SHP77 treated with DMSO at 0.1 percent for 48 hours (cell line): ENCODE data around the gene TM9SF4.

Experiments used
- DNase-seq: peaks from one replicate; lab custom pipeline; 2025; lab: John Stamatoyannopoulos, UW

The TM9SF4 gene

GRCh38 chr20:32128167-32128566 lies 18.7 kb downstream of the TM9SF4 start:
- no peak for DNase-seq

- no peak for DNase-seq
Observed at GRCh38 chr20:32129863-32130262, 20.3 kb downstream of the TM9SF4 start.

GRCh38 chr20:32130352-32130751 lies 20.8 kb downstream of the TM9SF4 start:
- no peak for DNase-seq

GRCh38 chr20:32130965-32131364 lies 21.5 kb downstream of the TM9SF4 start:
- DNase-seq = no peak

GRCh38 chr20:32132911-32133549 lies 23.5 kb downstream of the TM9SF4 start:
- DNase-seq = no peak

- no peak for DNase-seq
Observed at GRCh38 chr20:32134026-32134425, 24.5 kb downstream of the TM9SF4 start.

GRCh38 chr20:32135983-32136515 lies 26.5 kb downstream of the TM9SF4 start:
- no peak for DNase-seq

GRCh38 chr20:32138921-32139320 lies 29.4 kb downstream of the TM9SF4 start:
- DNase-seq = no peak

GRCh38 chr20:32139947-32140346 lies 30.4 kb downstream of the TM9SF4 start:
- no peak for DNase-seq

GRCh38 chr20:32140603-32141002 lies 31.1 kb downstream of the TM9SF4 start:
- no peak for DNase-seq

GRCh38 chr20:32141465-32141980 lies 32.0 kb downstream of the TM9SF4 start:
- DNase-seq = no peak

- no peak for DNase-seq
Observed at GRCh38 chr20:32142088-32142487, 32.6 kb downstream of the TM9SF4 start.

GRCh38 chr20:32142991-32143390 lies 33.5 kb downstream of the TM9SF4 start:
- no peak for DNase-seq

- DNase-seq = no peak
Observed at GRCh38 chr20:32144898-32145662, 35.6 kb downstream of the TM9SF4 start.

- no peak for DNase-seq
Observed at GRCh38 chr20:32149566-32150170, 40.2 kb downstream of the TM9SF4 start.

GRCh38 chr20:32150291-32150848 lies 40.9 kb downstream of the TM9SF4 start:
- DNase-seq = no peak

GRCh38 chr20:32152421-32153155 lies 43.1 kb downstream of the TM9SF4 start:
- DNase-seq = no peak

- no peak for DNase-seq
Observed at GRCh38 chr20:32153156-32153665, 43.7 kb downstream of the TM9SF4 start.

- no peak for DNase-seq
Observed at GRCh38 chr20:32153771-32154170, 44.3 kb downstream of the TM9SF4 start.

- DNase-seq = peak; percentile 37
Observed at GRCh38 chr20:32155017-32155981, 45.8 kb downstream of the TM9SF4 start.
